Keratinocyte (primary cell): Measurements from ENCODE around the gene ARFGAP3. TPM values are rescaled to one million over a fixed set of nuclear protein-coding genes. Genes with fewer than 3 reads are reported as not detected.

Experiments used
- DNase-seq: peaks from one replicate; pipeline ENCODE4 v3.0.0-alpha.2; 2011; ENCODE audit warnings: low read depth, missing footprints, low spot score
- FAIRE-seq: peaks from 2 replicates; lab custom pipeline; 2011; peaks lifted over from hg19 to GRCh38; lab: Jason Lieb, UNC
- H2AFZ ChIP-seq: 2 replicates; pipeline ENCODE4 v1.6.0; 2012; ENCODE audit warnings: low read length, control low read depth, inconsistent platforms; ENCODE audit not compliant: control insufficient read depth
- H3K27ac ChIP-seq: 2 replicates; pipeline ENCODE4 v1.5.1; 2011; ENCODE audit warnings: low read length; ENCODE audit not compliant: control insufficient read depth, insufficient read depth
- H3K27me3 ChIP-seq: 3 replicates; pipeline ENCODE4 v1.6.0; 2011; ENCODE audit warnings: low read length; ENCODE audit not compliant: control insufficient read depth, insufficient read depth; ENCODE audit errors: extremely low read depth
- H3K36me3 ChIP-seq, 2 experiments: 2 replicates in 1 of 2; 3 replicates in 1 of 2; pipeline ENCODE4 v1.5.1; 2011; ENCODE audit warnings: low read length in 2 of 2, mild to moderate bottlenecking in 1 of 2; ENCODE audit not compliant: control insufficient read depth in 2 of 2, insufficient read depth in 2 of 2; ENCODE audit errors: extremely low read depth in 1 of 2
- H3K4me1 ChIP-seq: 3 replicates; pipeline ENCODE4 v1.5.1; 2011; ENCODE audit warnings: low read length; ENCODE audit not compliant: control insufficient read depth, insufficient read depth; ENCODE audit errors: extremely low read depth
- H3K4me2 ChIP-seq: 3 replicates; pipeline ENCODE4 v1.6.0; 2011; ENCODE audit warnings: low read depth, low read length; ENCODE audit not compliant: control insufficient read depth, insufficient read depth; ENCODE audit errors: extremely low read depth
- H3K4me3 ChIP-seq, 3 experiments: fragments of 200-600 bp in 1 of 3; sonication (generic) in 1 of 3; 2 replicates in 2 of 3; 3 replicates in 1 of 3; pipeline ENCODE4 v1.5.1; 2011 to 2016; ENCODE audit warnings: low read length in 3 of 3, mild to moderate bottlenecking in 3 of 3, control low read depth in 2 of 3, inconsistent platforms in 1 of 3, low read depth in 1 of 3, mixed read lengths in 1 of 3, mixed run types in 1 of 3, moderate library complexity in 1 of 3; ENCODE audit not compliant: control insufficient read depth in 2 of 3, insufficient read depth in 2 of 3; ENCODE audit errors: extremely low read depth in 1 of 3
- H3K79me2 ChIP-seq: 2 replicates; pipeline ENCODE4 v1.6.0; 2012; ENCODE audit warnings: low read length; ENCODE audit not compliant: control insufficient read depth, insufficient read depth
- H3K9ac ChIP-seq: 3 replicates; pipeline ENCODE4 v1.6.0; 2011; ENCODE audit warnings: low read length; ENCODE audit not compliant: control insufficient read depth, insufficient read depth; ENCODE audit errors: extremely low read depth
- H3K9me1 ChIP-seq: 3 replicates; pipeline ENCODE4 v1.6.0; 2011; ENCODE audit warnings: low read length; ENCODE audit not compliant: control insufficient read depth, insufficient read depth; ENCODE audit errors: extremely low read depth
- H3K9me3 ChIP-seq: 2 replicates; pipeline ENCODE4 v1.5.1; 2012; ENCODE audit warnings: low read depth, low read length; ENCODE audit not compliant: control insufficient read depth
- H4K20me1 ChIP-seq: 3 replicates; pipeline ENCODE4 v1.6.0; 2011; ENCODE audit warnings: low read length; ENCODE audit not compliant: control insufficient read depth, insufficient read depth; ENCODE audit errors: extremely low read depth
- EZH2 ChIP-seq: IDR thresholded peaks from one replicate; pipeline ENCODE4 v1.6.1; 2012; ENCODE audit warnings: inconsistent platforms, mild to moderate bottlenecking, low read length, moderate library complexity
- dilution Hi-C: fragments of 300-500 bp; cut with MboI; formaldehyde crosslinking; loops from one replicate; pipeline ENCODE4 v1.7.0; 2020; ENCODE audit warnings: low sequenced_read_pairs; ENCODE audit not compliant: extremely low pct_ligation_motif_present
- polyA plus RNA-seq, 5 experiments: library from polyadenylated mRNA; depleted of rRNA in 3 of 5; stranded (reverse) in 3 of 5; stranded (forward) in 1 of 5; unstranded in 1 of 5; fragments of >200 nt; gene quantifications; 1 replicate in 1 of 5; 2 replicates in 3 of 5; 3 replicates in 1 of 5; pipeline versions ENCODE4 v1.2.1 to v1.2.3, GENCODE V29; 2011 to 2012; ENCODE audit warnings: missing spikeins in 2 of 5, low read depth in 1 of 5, low replicate concordance in 1 of 5
- TF ChIP-seq, protein P1 (sequence below), 3 experiments: IDR thresholded peaks in 1 of 3; conservative IDR thresholded peaks in 1 of 3; optimal IDR thresholded peaks in 1 of 3; 2 replicates in 2 of 3; 3 replicates in 1 of 3; pipeline versions ENCODE3 to v1.5.1; 2011; ENCODE audit warnings: low read length in 3 of 3, mild to moderate bottlenecking in 3 of 3, moderate library complexity in 2 of 3, control low read depth in 1 of 3, inconsistent platforms in 1 of 3; ENCODE audit not compliant: insufficient read depth in 2 of 3; ENCODE audit errors: extremely low read depth in 1 of 3

The ARFGAP3 gene
- polyA plus RNA-seq, 1 donor (not counting 4 experiments of a cell fraction or from before 2014, with no cell fraction given) = 28.3 TPM

DNA sequence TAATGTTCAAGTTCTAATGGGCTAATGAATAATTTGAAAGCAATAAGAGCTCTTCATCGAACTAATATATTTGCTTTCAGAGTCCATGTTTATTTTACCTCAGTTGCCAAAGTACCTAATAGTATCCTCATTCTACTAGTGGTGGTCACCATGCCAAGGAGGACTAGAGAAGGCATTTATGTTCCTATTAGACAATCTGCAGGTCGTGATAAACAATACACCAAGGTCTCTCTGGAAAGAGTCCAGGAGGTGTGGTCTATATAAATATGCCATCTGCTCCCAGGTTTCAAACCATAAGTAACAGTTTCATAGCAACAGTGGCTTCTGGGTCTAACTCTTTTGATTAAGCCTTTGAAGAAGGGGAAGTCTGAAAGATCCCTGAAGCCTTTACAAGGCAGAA lies 42.9 kb downstream of the ARFGAP3 start:
- Histone ChIP-seq H3K9me1 (no peaks in the 10 kb centered on the region), H3K27me3 (no peaks in the 10 kb centered on the region), H3K4me2 (no peak overlapping the region), H3K4me3 (no peak overlapping the region), H4K20me1 (no peaks in the 10 kb centered on the region), H3K9ac (no peak overlapping the region), H3K27ac (no peak overlapping the region), H3K4me1 (no peaks in the 10 kb centered on the region), H2AFZ (no peak overlapping the region), H3K79me2 (no peaks in the 10 kb centered on the region), H3K36me3 (peaks cover 18 to 19% of the 10 kb centered on the region in 2 experiments), H3K9me3 (no peaks in the 10 kb centered on the region)
- no peak for FAIRE-seq
- dilution Hi-C loops = no loop called here
- DNase-seq = no peak
- no peak for TF ChIP-seq EZH2
- TF ChIP-seq, protein P1, sequence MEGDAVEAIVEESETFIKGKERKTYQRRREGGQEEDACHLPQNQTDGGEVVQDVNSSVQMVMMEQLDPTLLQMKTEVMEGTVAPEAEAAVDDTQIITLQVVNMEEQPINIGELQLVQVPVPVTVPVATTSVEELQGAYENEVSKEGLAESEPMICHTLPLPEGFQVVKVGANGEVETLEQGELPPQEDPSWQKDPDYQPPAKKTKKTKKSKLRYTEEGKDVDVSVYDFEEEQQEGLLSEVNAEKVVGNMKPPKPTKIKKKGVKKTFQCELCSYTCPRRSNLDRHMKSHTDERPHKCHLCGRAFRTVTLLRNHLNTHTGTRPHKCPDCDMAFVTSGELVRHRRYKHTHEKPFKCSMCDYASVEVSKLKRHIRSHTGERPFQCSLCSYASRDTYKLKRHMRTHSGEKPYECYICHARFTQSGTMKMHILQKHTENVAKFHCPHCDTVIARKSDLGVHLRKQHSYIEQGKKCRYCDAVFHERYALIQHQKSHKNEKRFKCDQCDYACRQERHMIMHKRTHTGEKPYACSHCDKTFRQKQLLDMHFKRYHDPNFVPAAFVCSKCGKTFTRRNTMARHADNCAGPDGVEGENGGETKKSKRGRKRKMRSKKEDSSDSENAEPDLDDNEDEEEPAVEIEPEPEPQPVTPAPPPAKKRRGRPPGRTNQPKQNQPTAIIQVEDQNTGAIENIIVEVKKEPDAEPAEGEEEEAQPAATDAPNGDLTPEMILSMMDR (optimal IDR thresholded peaks at IDR 0.05 in 1 of 3, IDR thresholded peaks at IDR 0.05 in 1 of 3, conservative IDR thresholded peaks at IDR 0.05 in 1 of 3; ENCODE audit: extremely low read depth in 1 of 3, insufficient read depth in 2 of 3, low read length in 3 of 3) = no peak

DNA sequence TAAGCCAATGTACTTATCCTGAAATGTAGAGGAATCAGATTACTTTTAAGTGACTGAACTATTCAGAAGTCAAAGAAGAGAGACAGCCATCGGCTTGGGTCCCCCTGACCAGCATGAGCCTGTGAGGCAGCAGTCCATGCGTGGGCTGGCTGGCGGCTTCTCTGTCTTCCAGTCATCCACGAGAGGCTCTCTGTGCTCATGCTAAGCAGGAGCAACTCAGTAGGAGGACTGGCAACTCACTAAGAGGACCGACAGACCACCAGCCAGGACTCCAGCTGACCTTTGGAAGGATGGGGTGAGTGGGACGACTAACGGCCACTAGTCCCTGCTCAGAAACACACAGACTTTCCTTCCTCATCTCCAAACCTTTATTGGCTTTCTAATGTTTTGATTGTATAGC lies 43.6 kb downstream of the ARFGAP3 start:
- Histone ChIP-seq H3K4me3 (no peak overlapping the region), H3K4me2 (no peak overlapping the region), H3K79me2 (no peaks in the 10 kb centered on the region), H3K9me1 (no peaks in the 10 kb centered on the region), H3K27me3 (no peaks in the 10 kb centered on the region), H3K9ac (no peak overlapping the region), H3K4me1 (no peaks in the 10 kb centered on the region), H3K9me3 (no peaks in the 10 kb centered on the region), H4K20me1 (no peaks in the 10 kb centered on the region), H2AFZ (no peak overlapping the region), H3K27ac (no peak overlapping the region), H3K36me3 (peaks cover 18 to 21% of the 10 kb centered on the region in 2 experiments)
- DNase-seq (no peak), FAIRE-seq (no peak)
- dilution Hi-C loops = no loop called here
- TF ChIP-seq, protein P1 (optimal IDR thresholded peaks at IDR 0.05 in 1 of 3, IDR thresholded peaks at IDR 0.05 in 1 of 3, conservative IDR thresholded peaks at IDR 0.05 in 1 of 3; ENCODE audit: extremely low read depth in 1 of 3, insufficient read depth in 2 of 3, low read length in 3 of 3) = no peak
- no peak for TF ChIP-seq EZH2
